Liver (tissue), 3 donors: ENCODE data around the gene PTTG2.

Experiments
- ATF3 ChIP-seq: IDR thresholded peaks from 2 replicates; pipeline ENCODE4 v1.6.1; 2016; ENCODE audit warnings: antibody characterized with exemption
- CTCF ChIP-seq: fragments of 150-350 bp; IDR thresholded peaks from 2 replicates; pipeline ENCODE4 v1.5.1; 2017; ENCODE audit warnings: improper control_type of control experiment, low read depth, low read length; ENCODE audit not compliant: missing input control
- GABPA ChIP-seq, 2 donors: IDR thresholded peaks in 1 of 2; conservative IDR thresholded peaks in 1 of 2; 2 replicates each; pipeline ENCODE4 v1.6.1; 2016; ENCODE audit warnings: antibody characterized with exemption in 2 of 2, mild to moderate bottlenecking in 1 of 2, moderate library complexity in 1 of 2
- HNF4G ChIP-seq: IDR thresholded peaks from 2 replicates; pipeline ENCODE4 v1.6.1; 2016; ENCODE audit warnings: antibody characterized with exemption
- JUND ChIP-seq, 2 donors: IDR thresholded peaks; 2 replicates each; pipeline ENCODE4 v1.6.1; 2016; ENCODE audit warnings: antibody characterized with exemption in 2 of 2
- MAX ChIP-seq: IDR thresholded peaks from 2 replicates; pipeline ENCODE4 v1.6.1; 2016; ENCODE audit warnings: antibody characterized with exemption
- RAD21 ChIP-seq, 2 donors: IDR thresholded peaks; 2 replicates each; pipeline ENCODE4 v1.6.1; 2016; ENCODE audit warnings: antibody characterized with exemption in 2 of 2, mild to moderate bottlenecking in 2 of 2
- SP1 ChIP-seq: IDR thresholded peaks from 2 replicates; pipeline ENCODE4 v1.6.1; 2018; ENCODE audit warnings: antibody characterized with exemption, mild to moderate bottlenecking
- YY1 ChIP-seq: IDR thresholded peaks from 2 replicates; pipeline ENCODE4 v1.6.1; 2016; ENCODE audit warnings: antibody characterized with exemption, mild to moderate bottlenecking
- ZBTB33 ChIP-seq: IDR thresholded peaks from 2 replicates; pipeline ENCODE4 v1.6.1; 2016; ENCODE audit warnings: antibody characterized with exemption
- donor health status: healthy.
- donor health status: healthy.

GRCh38 chr4:37973441-37973840 is 13.2 kb downstream of the PTTG2 start:
- TF ChIP-seq HNF4G (no peak), CTCF (no peak), GABPA (IDR thresholded peaks at IDR 0.05 in 1 of 2, conservative IDR thresholded peaks at IDR 0.05 in 1 of 2) (no peak), ZBTB33 (no peak), JUND (IDR thresholded peaks at IDR 0.05) (no peak), MAX (no peak), ATF3 (no peak), SP1 (no peak), YY1 (no peak), RAD21 (IDR thresholded peaks at IDR 0.05) (no peak)
